CD4-positive, alpha-beta T cell (primary cell): ENCODE results near the gene NDRG4. TPM values are rescaled to one million over a fixed set of nuclear protein-coding genes. Genes with fewer than 3 reads are reported as not detected.
A peak's percentile ranks its signal among the peaks of the same experiment; 100 is the strongest.

Source experiments
- ATAC-seq: fragments of 200-7000 bp; cut with Tn5 transposase; one replicate; pipeline ENCODE4 v1.10.0; 2022; ENCODE audit warnings: mild to moderate bottlenecking; ENCODE audit not compliant: poor library complexity
- CTCF ChIA-PET: fragments of 350-600 bp; sonication (Branson Sonifier 250); formaldehyde crosslinking; loops from one replicate; lab custom pipeline; 2021; ENCODE audit warnings: antibody characterized with exemption, inconsistent platforms; lab: Charles Lee
- POLR2A ChIA-PET: fragments of 350-600 bp; sonication (Branson Sonifier 250); formaldehyde crosslinking; loops from one replicate; lab custom pipeline; 2021; ENCODE audit warnings: antibody characterized with exemption, inconsistent platforms; lab: Charles Lee
- DNase-seq, 14 experiments: peaks; one replicate each; pipeline ENCODE4 v3.0.0-alpha.2; 2013 to 2020; ENCODE audit warnings: mixed read lengths in 2 of 14
- H3K27ac ChIP-seq, 2 donors: one replicate each; pipeline versions ENCODE4 v1.5.1 to v1.7.0; 2013; ENCODE audit warnings: low read length in 2 of 2, low read depth in 1 of 2, mild to moderate bottlenecking in 1 of 2
- H3K27me3 ChIP-seq, 2 experiments: 1 replicate in 1 of 2; 2 replicates in 1 of 2; pipeline versions ENCODE4 v1.6.1 to v1.7.0; 2013; ENCODE audit warnings: low read length in 2 of 2, control low read depth in 1 of 2, mild to moderate bottlenecking in 1 of 2, moderate library complexity in 1 of 2; ENCODE audit not compliant: insufficient read depth in 2 of 2, control insufficient read depth in 1 of 2
- H3K36me3 ChIP-seq: one replicate; pipeline ENCODE4 v1.6.1; 2013; ENCODE audit warnings: low read length, control low read depth; ENCODE audit not compliant: insufficient read depth
- H3K4me1 ChIP-seq: one replicate; pipeline ENCODE4 v1.6.1; 2013; ENCODE audit warnings: low read length, control low read depth; ENCODE audit not compliant: insufficient read depth
- H3K4me3 ChIP-seq: one replicate; pipeline ENCODE4 v1.5.1; 2013; ENCODE audit warnings: mild to moderate bottlenecking, low read length, moderate library complexity
- H3K9me3 ChIP-seq, 2 experiments: 1 replicate in 1 of 2; 2 replicates in 1 of 2; pipeline versions ENCODE4 v1.6.1 to v1.7.0; 2013; ENCODE audit warnings: low read length in 2 of 2, mild to moderate bottlenecking in 2 of 2, control low read depth in 1 of 2, moderate library complexity in 1 of 2; ENCODE audit not compliant: control insufficient read depth in 1 of 2, insufficient read depth in 1 of 2
- H3K27ac Mint-ChIP-seq: one replicate; pipeline ENCODE4 v1.8.0; 2020; ENCODE audit warnings: mixed read lengths
- H3K27me3 Mint-ChIP-seq: one replicate; pipeline ENCODE4 v1.8.0; 2021; ENCODE audit warnings: mixed read lengths
- H3K36me3 Mint-ChIP-seq: one replicate; pipeline ENCODE4 v1.8.0; 2021; ENCODE audit warnings: low read depth, mixed read lengths
- H3K4me1 Mint-ChIP-seq: one replicate; pipeline ENCODE4 v1.8.0; 2021; ENCODE audit warnings: low read depth, mixed read lengths
- H3K4me3 Mint-ChIP-seq: one replicate; pipeline ENCODE4 v1.8.0; 2020; ENCODE audit warnings: mild to moderate bottlenecking, mixed read lengths
- H3K9me3 Mint-ChIP-seq: one replicate; pipeline ENCODE4 v1.8.0; 2020; ENCODE audit warnings: mixed read lengths
- CTCF ChIP-seq: fragments of 200-600 bp; IDR thresholded peaks from one replicate; pipeline ENCODE4 v1.8.0; 2022; ENCODE audit warnings: antibody characterized with exemption, mild to moderate bottlenecking
- intact Hi-C, 2 experiments: fragments of 100-400 bp; cut with DNase I in 1 of 2; cut with micrococcal nuclease in 1 of 2; formaldehyde crosslinking; loops; one replicate each; pipeline versions ENCODE4 v1.15.1 to v1.9.0; 2023 to 2025; cut with DNase I, micrococcal nuclease
- total RNA-seq, 174 experiments: library from RNA in 2 of 174; stranded (reverse) in 2 of 174; gene quantifications; one replicate each; pipeline ENCODE4 v1.2.3 and lab custom pipeline; 2021 to 2026

The NDRG4 gene
- total RNA-seq, 2 experiments from 2014 or later = 2.8 to 3.2 TPM

- intact Hi-C loops = no loop called here
- CTCF ChIA-PET = no interaction called here
- Histone ChIP-seq H3K9me3 (no peaks in the 10 kb centered on the region), H3K36me3 (no peaks in the 10 kb centered on the region), H3K4me3 (no peak overlapping the region), H3K27me3 (peaks cover 0 to under 1% of the 10 kb centered on the region in 2 experiments), H3K27ac (no peak overlapping the region), H3K4me1 (no peaks in the 10 kb centered on the region)
- no peaks in the 10 kb centered on the region for H3K36me3 Mint-ChIP-seq
- no peak for TF ChIP-seq CTCF
- no peak overlapping the region for H3K27ac Mint-ChIP-seq
- peaks cover 10% of the 10 kb centered on the region for H3K27me3 Mint-ChIP-seq
- POLR2A ChIA-PET = no interaction called here
- no peak overlapping the region for H3K4me3 Mint-ChIP-seq
- H3K9me3 Mint-ChIP-seq = no peaks in the 10 kb centered on the region
- DNase-seq (no peak), ATAC-seq (no peak)
- H3K4me1 Mint-ChIP-seq = no peaks in the 10 kb centered on the region
Observed at GRCh38 chr16:58481931-58482330, 18.0 kb upstream of the NDRG4 start.

- no peaks in the 10 kb centered on the region for H3K4me1 Mint-ChIP-seq
- Histone ChIP-seq H3K4me3 (no peak overlapping the region), H3K9me3 (no peaks in the 10 kb centered on the region), H3K36me3 (no peaks in the 10 kb centered on the region), H3K4me1 (peaks cover 7% of the 10 kb centered on the region), H3K27me3 (peaks cover 0 to 2% of the 10 kb centered on the region in 2 experiments), H3K27ac (no peak overlapping the region)
- peaks cover 12% of the 10 kb centered on the region for H3K27me3 Mint-ChIP-seq
- DNase-seq (no peak), ATAC-seq (no peak)
- ChIA-PET CTCF (interaction anchor here (0.7 to 1.6 kb wide), 2 partner anchors 148 to 149 kb away, joined by 4 to 13 read pairs; no protein-coding TSS in a partner anchor), POLR2A (no interaction called here)
- H3K9me3 Mint-ChIP-seq = no peaks in the 10 kb centered on the region
- no peaks in the 10 kb centered on the region for H3K36me3 Mint-ChIP-seq
- intact Hi-C loops = loop anchor here (5.0 kb wide), 5 partner anchors 463 to 908 kb away; no protein-coding TSS in a partner anchor
- no peak overlapping the region for H3K4me3 Mint-ChIP-seq
- TF ChIP-seq CTCF = no peak
- no peak overlapping the region for H3K27ac Mint-ChIP-seq
Observed at GRCh38 chr16:58485184-58485887, 14.6 kb upstream of the NDRG4 start.

GRCh38 chr16:58487566-58488351 is 12.2 kb upstream of the NDRG4 start:
- Histone ChIP-seq H3K4me1 (peaks cover 7% of the 10 kb centered on the region), H3K4me3 (no peak overlapping the region), H3K27ac (no peak overlapping the region), H3K36me3 (no peaks in the 10 kb centered on the region), H3K9me3 (no peaks in the 10 kb centered on the region), H3K27me3 (peaks cover 0 to 2% of the 10 kb centered on the region in 2 experiments)
- H3K4me3 Mint-ChIP-seq = no peak overlapping the region
- H3K36me3 Mint-ChIP-seq = no peaks in the 10 kb centered on the region
- POLR2A ChIA-PET = interaction anchor here (0.7 kb wide), 1 partner anchor 152 kb away, joined by 4 read pairs; no protein-coding TSS in a partner anchor
- TF ChIP-seq CTCF = peak; percentile 93
- intact Hi-C loops = loop anchor here (1.0 to 5.0 kb wide), 8 partner anchors 150 to 910 kb away; no protein-coding TSS in a partner anchor
- ATAC-seq (peak; percentile 84), DNase-seq (peak; percentile 53 to 86 (median 63))
- H3K9me3 Mint-ChIP-seq = no peaks in the 10 kb centered on the region
- H3K4me1 Mint-ChIP-seq = no peaks in the 10 kb centered on the region
- no peak overlapping the region for H3K27ac Mint-ChIP-seq
- CTCF ChIA-PET = interaction anchor here (0.6 to 2.9 kb wide), 10 partner anchors 9 to 268 kb away, joined by 3 to 77 read pairs (median 4); partner anchors contain the start of gene GINS3
- peaks cover 13% of the 10 kb centered on the region for H3K27me3 Mint-ChIP-seq
